BLaER1 (cell line): ENCODE data around the gene SLC4A1AP.

Experiments used
- H3K27ac ChIP-seq: shearing (Covaris generic); formaldehyde crosslinking; 2 replicates; pipeline ENCODE4 v1.8.1; 2022
- H3K27me3 ChIP-seq: shearing (Covaris generic); formaldehyde crosslinking; 2 replicates; pipeline ENCODE4 v1.8.1; 2022
- H3K36me3 ChIP-seq: shearing (Covaris generic); formaldehyde crosslinking; 2 replicates; pipeline ENCODE4 v1.8.1; 2022
- H3K4me1 ChIP-seq: shearing (Covaris generic); formaldehyde crosslinking; 2 replicates; pipeline ENCODE4 v1.8.1; 2022
- H3K4me2 ChIP-seq: shearing (Covaris generic); formaldehyde crosslinking; 2 replicates; pipeline ENCODE4 v1.8.1; 2022
- H3K4me3 ChIP-seq: shearing (Covaris generic); formaldehyde crosslinking; 2 replicates; pipeline ENCODE4 v1.8.1; 2022
- H3K9ac ChIP-seq: shearing (Covaris generic); formaldehyde crosslinking; 2 replicates; pipeline ENCODE4 v1.8.1; 2022
- H3K9me3 ChIP-seq: shearing (Covaris generic); formaldehyde crosslinking; 2 replicates; pipeline ENCODE4 v1.8.1; 2022
- H4K20me1 ChIP-seq: shearing (Covaris generic); formaldehyde crosslinking; 2 replicates; pipeline ENCODE4 v1.8.1; 2022
- Cebpa-rat ChIP-seq: shearing (Covaris generic); IDR thresholded peaks from 2 replicates; pipeline ENCODE4 v1.8.1; 2022

Gene SLC4A1AP

GRCh38 chr2:27736890-27737204 lies 73.2 kb downstream of the SLC4A1AP start:
- no peak overlapping the region for H3K9ac ChIP-seq
- no peaks in the 10 kb centered on the region for H3K9me3 ChIP-seq
- peaks cover 16% of the 10 kb centered on the region for H3K4me1 ChIP-seq
- no peak overlapping the region for H3K4me2 ChIP-seq
- H3K27ac ChIP-seq = no peak overlapping the region
- no peaks in the 10 kb centered on the region for H3K36me3 ChIP-seq
- H3K27me3 ChIP-seq = no peaks in the 10 kb centered on the region
- no peak overlapping the region for H3K4me3 ChIP-seq
- no peak for TF ChIP-seq Cebpa-rat
- H4K20me1 ChIP-seq = no peaks in the 10 kb centered on the region

GRCh38 chr2:27737676-27738348 lies 74.1 kb downstream of the SLC4A1AP start:
- Histone ChIP-seq H3K4me2 (peak overlapping the region; percentile 40), H3K27me3 (no peaks in the 10 kb centered on the region), H3K4me3 (no peak overlapping the region), H3K4me1 (peaks cover 24% of the 10 kb centered on the region), H3K9ac (no peak overlapping the region), H3K9me3 (no peaks in the 10 kb centered on the region), H4K20me1 (no peaks in the 10 kb centered on the region), H3K36me3 (no peaks in the 10 kb centered on the region), H3K27ac (no peak overlapping the region)
- no peak for TF ChIP-seq Cebpa-rat

- Histone ChIP-seq H3K4me3 (no peak overlapping the region), H3K27me3 (no peaks in the 10 kb centered on the region), H3K4me2 (peak overlapping the region; percentile 40; the same call in 1 of the 2 replicates), H3K27ac (no peak overlapping the region), H3K4me1 (peaks cover 24% of the 10 kb centered on the region), H3K9me3 (no peaks in the 10 kb centered on the region), H4K20me1 (no peaks in the 10 kb centered on the region), H3K36me3 (no peaks in the 10 kb centered on the region), H3K9ac (no peak overlapping the region)
- no peak for TF ChIP-seq Cebpa-rat
Observed at GRCh38 chr2:27738349-27739057, 74.8 kb downstream of the SLC4A1AP start.

- no peak for TF ChIP-seq Cebpa-rat
- no peaks in the 10 kb centered on the region for H4K20me1 ChIP-seq
- H3K9ac ChIP-seq = no peak overlapping the region
- no peak overlapping the region for H3K27ac ChIP-seq
- no peaks in the 10 kb centered on the region for H3K27me3 ChIP-seq
- H3K4me1 ChIP-seq = peaks cover 24% of the 10 kb centered on the region
- H3K4me2 ChIP-seq = no peak overlapping the region
- H3K9me3 ChIP-seq = no peaks in the 10 kb centered on the region
- H3K4me3 ChIP-seq = no peak overlapping the region
- no peaks in the 10 kb centered on the region for H3K36me3 ChIP-seq
Observed at GRCh38 chr2:27739058-27739373, 75.3 kb downstream of the SLC4A1AP start.

GRCh38 chr2:27741673-27742072 lies 78.0 kb downstream of the SLC4A1AP start:
- no peaks in the 10 kb centered on the region for H3K36me3 ChIP-seq

GRCh38 chr2:27742571-27742970 lies 78.9 kb downstream of the SLC4A1AP start:
- H3K27ac ChIP-seq = no peak overlapping the region
- peak overlapping the region; percentile 23 for H3K4me2 ChIP-seq
- no peak overlapping the region for H3K4me3 ChIP-seq
- no peaks in the 10 kb centered on the region for H3K36me3 ChIP-seq
- no peaks in the 10 kb centered on the region for H3K27me3 ChIP-seq
- H4K20me1 ChIP-seq = no peaks in the 10 kb centered on the region
- no peak for TF ChIP-seq Cebpa-rat
- peaks cover 24% of the 10 kb centered on the region for H3K4me1 ChIP-seq
- no peak overlapping the region for H3K9ac ChIP-seq
- H3K9me3 ChIP-seq = no peaks in the 10 kb centered on the region

More at GRCh38 chr2:27741673-27742072, 78.0 kb downstream of the SLC4A1AP start:
- H4K20me1 ChIP-seq = no peaks in the 10 kb centered on the region
- peaks cover 24% of the 10 kb centered on the region for H3K4me1 ChIP-seq
- H3K4me2 ChIP-seq = peak overlapping the region; percentile 23
- TF ChIP-seq Cebpa-rat = no peak
- H3K4me3 ChIP-seq = no peak overlapping the region
- H3K27ac ChIP-seq = no peak overlapping the region
- no peak overlapping the region for H3K9ac ChIP-seq
- no peaks in the 10 kb centered on the region for H3K27me3 ChIP-seq
- H3K9me3 ChIP-seq = no peaks in the 10 kb centered on the region
